IgD-negative memory B cell (primary cell): Measurements from ENCODE around the gene COL9A1. TPM values are rescaled to one million over a fixed set of nuclear protein-coding genes. Genes with fewer than 3 reads are reported as not detected.
"Not testable (repeated sequence)": the region's sequence is repeated elsewhere in the genome, so short reads cannot be mapped to it uniquely, and the experiment has no call there.

Source experiments
- H3K27ac Mint-ChIP-seq, 3 donors: one replicate each; pipeline ENCODE4 v1.8.0; 2020 to 2022; ENCODE audit warnings: mild to moderate bottlenecking in 3 of 3, mixed read lengths in 3 of 3, moderate library complexity in 1 of 3
- H3K27me3 Mint-ChIP-seq: one replicate; pipeline ENCODE4 v1.8.0; 2021; ENCODE audit warnings: mixed read lengths
- H3K36me3 Mint-ChIP-seq: one replicate; pipeline ENCODE4 v1.8.0; 2020; ENCODE audit warnings: mild to moderate bottlenecking, mixed read lengths
- H3K4me1 Mint-ChIP-seq, 3 donors: one replicate each; pipeline ENCODE4 v1.8.0; 2020 to 2022; ENCODE audit warnings: mixed read lengths in 3 of 3, mild to moderate bottlenecking in 1 of 3
- H3K4me3 Mint-ChIP-seq, 4 donors: one replicate each; pipeline ENCODE4 v1.8.0; 2020 to 2022; ENCODE audit warnings: mild to moderate bottlenecking in 4 of 4, mixed read lengths in 4 of 4, moderate library complexity in 3 of 4
- H3K9me3 Mint-ChIP-seq, 3 donors: one replicate each; pipeline ENCODE4 v1.8.0; 2020 to 2021; ENCODE audit warnings: mixed read lengths in 3 of 3, mild to moderate bottlenecking in 1 of 3
- polyA plus RNA-seq: library from polyadenylated mRNA; unstranded; fragments of 300-500 nt; fragmentation: Illumina TruSeq; gene quantifications from one replicate; pipeline ENCODE4 v1.2.3, GENCODE V29; 2021

COL9A1 gene
- polyA plus RNA-seq, result not detected

DNA sequence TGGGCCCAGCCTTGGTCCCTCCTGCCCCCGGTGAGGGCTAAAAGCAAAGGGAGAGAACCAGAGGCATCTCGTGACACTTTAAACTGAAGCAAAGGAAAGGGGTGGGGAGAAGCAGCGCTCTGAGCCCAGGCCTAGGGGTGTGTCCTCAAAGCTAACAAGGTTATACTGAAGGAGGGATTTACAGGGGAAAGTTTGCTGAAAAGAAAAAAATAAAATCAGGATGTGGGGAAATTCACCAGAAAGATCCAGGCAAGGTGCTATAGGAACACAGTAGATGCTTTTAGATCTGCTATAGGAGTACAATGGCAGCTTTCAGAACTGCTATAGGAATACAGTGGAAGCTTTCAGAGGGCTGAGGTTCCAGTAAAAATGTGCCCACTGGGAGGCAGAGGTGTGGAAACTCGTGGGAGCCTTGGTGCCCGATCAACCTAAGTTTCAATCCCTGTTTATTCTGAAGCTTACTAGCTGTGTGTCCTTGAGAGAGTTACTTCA, at the start of gene COL9A1:
TSS of gene COL9A1 (minus strand) at position 51 of the 492 bp plus-strand sequence. CDS start 160 bp downstream, outside the sequence.
- peaks cover 15% of the 10 kb centered on the region for H3K27me3 Mint-ChIP-seq
- H3K4me3 Mint-ChIP-seq, result no peak within 1 kb of the TSS
- H3K9me3 Mint-ChIP-seq, result peaks cover 0 to 1% (median 0%) of the 10 kb centered on the region in 3 donors
- no peaks in the 10 kb centered on the region for H3K4me1 Mint-ChIP-seq
- peaks cover 1% of the 10 kb centered on the region for H3K36me3 Mint-ChIP-seq
- no peak within 1 kb of the TSS for H3K27ac Mint-ChIP-seq

DNA sequence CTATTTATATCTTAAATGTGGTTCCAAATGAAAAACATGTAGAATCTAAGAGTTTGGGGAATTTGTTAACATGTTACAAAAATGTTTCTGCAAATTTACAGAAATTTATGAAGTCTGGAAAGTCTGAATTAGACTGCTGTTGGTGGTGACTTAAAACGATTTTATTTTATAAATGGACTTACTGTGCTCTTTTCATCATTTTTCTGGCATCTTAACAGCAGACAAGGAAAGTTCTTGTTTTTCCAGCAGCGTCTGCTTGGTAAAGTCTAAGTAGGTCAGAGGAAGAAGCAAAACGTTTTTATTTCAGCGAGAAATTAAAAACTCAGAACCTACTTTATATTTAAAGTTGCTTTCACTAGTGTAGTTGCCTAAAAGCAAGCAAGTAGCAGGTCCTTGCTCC, 48.6 kb upstream of the COL9A1 start:
- peaks cover 2% of the 10 kb centered on the region for H3K36me3 Mint-ChIP-seq
- H3K27ac Mint-ChIP-seq, result no peak overlapping the region
- peaks cover 5% of the 10 kb centered on the region for H3K27me3 Mint-ChIP-seq
- no peaks in the 10 kb centered on the region for H3K9me3 Mint-ChIP-seq
- H3K4me3 Mint-ChIP-seq, result no peak overlapping the region
- no peaks in the 10 kb centered on the region for H3K4me1 Mint-ChIP-seq

DNA sequence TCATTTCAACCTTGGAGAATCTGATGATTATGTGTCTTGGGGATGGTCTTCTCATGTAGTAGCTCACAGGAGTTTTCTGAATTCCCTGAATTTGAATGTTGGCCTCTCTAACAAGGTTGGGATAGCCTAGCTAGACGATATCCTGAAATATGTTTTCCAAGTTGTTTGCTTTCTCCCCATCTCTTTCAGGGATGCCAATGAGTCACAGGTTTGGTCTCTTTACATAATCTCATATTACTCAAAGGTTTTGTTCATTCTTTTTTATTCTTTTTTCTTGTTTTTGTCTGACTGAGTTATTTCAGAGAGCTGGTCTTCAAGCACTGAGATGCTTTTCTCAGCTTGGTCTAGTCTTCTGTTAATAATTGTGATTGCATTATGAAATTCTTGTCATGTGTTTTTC, 42.7 kb upstream of the COL9A1 start:
- Mint-ChIP-seq H3K27me3 (peaks cover 14% of the 10 kb centered on the region), H3K4me1 (no peaks in the 10 kb centered on the region)

DNA sequence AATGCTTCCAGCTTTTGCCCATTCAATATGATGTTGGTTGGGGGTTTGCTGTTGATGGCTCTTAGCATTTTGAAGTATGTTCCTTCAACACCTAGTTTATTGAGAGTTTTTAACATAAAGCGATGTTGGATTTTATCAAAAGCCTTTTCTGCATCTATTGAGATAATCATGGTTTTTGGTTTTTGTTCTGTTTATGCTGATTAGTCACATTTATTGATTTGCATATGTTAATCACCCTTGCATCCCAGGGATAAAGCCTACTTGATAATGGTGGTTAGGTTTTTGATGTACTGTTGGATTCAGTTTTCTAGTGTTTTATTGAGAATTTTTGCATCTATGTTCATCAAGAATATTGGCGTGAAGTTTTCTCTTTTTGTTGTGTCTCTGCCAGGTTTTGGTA, 40.4 kb upstream of the COL9A1 start:
- Mint-ChIP-seq H3K27ac (no peak overlapping the region), H3K27me3 (peaks cover 14% of the 10 kb centered on the region), H3K36me3 (peaks cover 4% of the 10 kb centered on the region), H3K4me1 (no peaks in the 10 kb centered on the region), H3K9me3 (peaks cover 2 to 3% (median 2%) of the 10 kb centered on the region in 3 donors), H3K4me3 (no peak overlapping the region)

More for the DNA sequence above, 42.7 kb upstream of the COL9A1 start:
- Mint-ChIP-seq H3K27ac (no peak overlapping the region), H3K4me3 (no peak overlapping the region), H3K36me3 (peaks cover 4% of the 10 kb centered on the region), H3K9me3 (peaks cover 0 to 2% (median under 1%) of the 10 kb centered on the region in 3 donors)

DNA sequence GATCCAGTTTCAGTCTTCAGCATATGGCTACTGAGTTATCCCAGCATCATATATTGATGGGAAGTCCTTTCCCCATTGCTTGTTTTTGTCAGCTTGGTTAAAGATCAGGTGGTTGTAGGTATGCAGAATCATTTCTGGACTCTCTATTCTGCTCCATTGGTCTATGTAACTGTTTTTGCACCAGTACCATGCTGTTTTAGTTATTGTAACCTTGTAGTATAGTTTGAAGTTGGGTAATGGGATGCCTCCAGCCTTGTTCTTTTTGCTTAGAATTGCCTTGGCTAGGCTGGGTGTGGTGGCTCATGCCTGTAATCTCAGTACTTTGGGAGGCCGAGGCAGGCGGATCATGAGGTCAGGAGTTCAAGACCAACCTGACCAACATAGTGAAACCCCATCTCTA, 36.9 kb upstream of the COL9A1 start:
- H3K4me1 Mint-ChIP-seq, H3K27ac Mint-ChIP-seq, H3K27me3 Mint-ChIP-seq, H3K4me3 Mint-ChIP-seq, H3K9me3 Mint-ChIP-seq, H3K36me3 Mint-ChIP-seq: not testable (repeated sequence)

DNA sequence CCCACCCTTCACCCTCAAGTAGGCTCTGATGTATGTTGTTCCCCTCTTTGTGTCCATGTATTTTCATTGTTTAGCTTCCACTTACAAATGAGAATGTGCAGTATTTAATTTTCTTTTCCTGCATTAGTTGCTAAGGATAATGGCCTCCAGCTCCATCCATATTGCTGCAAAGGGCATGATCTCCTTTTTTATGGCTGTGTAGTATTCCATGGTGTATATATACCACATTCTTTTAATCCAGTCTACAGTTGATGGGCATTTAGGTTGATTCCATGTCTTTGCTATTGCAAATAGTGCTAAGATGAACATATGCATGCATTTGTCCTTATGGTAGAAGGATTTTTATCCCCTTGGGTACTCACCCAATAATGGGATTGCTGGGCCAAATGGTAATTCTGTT, 35.9 kb upstream of the COL9A1 start:
- no peaks in the 10 kb centered on the region for H3K36me3 Mint-ChIP-seq
- no peaks in the 10 kb centered on the region for H3K4me1 Mint-ChIP-seq
- peaks cover 3 to 5% (median 4%) of the 10 kb centered on the region in 3 donors for H3K9me3 Mint-ChIP-seq
- peaks cover 9% of the 10 kb centered on the region for H3K27me3 Mint-ChIP-seq
- peak overlapping the region in 1 of 4 donors; percentile 46 for H3K4me3 Mint-ChIP-seq
- no peak overlapping the region for H3K27ac Mint-ChIP-seq

DNA sequence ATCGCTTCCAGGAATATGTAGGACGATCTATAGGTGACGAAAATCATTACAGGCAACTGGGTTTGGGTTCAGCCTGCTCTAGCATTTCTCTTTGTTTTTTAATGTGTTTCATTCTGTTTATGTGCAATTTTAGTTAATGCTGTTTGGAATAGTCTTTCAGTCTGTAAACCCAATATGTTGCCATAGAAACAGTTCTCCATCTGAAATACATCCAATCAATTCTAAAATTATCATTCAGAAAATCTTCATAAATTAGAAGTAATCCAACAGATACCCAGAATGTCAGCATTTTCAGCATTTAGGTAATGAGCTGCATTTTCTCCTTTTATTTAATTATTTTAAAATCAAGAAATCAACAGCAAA, 34.8 kb upstream of the COL9A1 start:
- Mint-ChIP-seq H3K27me3 (peaks cover 7% of the 10 kb centered on the region), H3K4me3 (no peak overlapping the region), H3K36me3 (no peaks in the 10 kb centered on the region), H3K9me3 (peaks cover 3 to 11% (median 6%) of the 10 kb centered on the region in 3 donors), H3K27ac (no peak overlapping the region), H3K4me1 (no peaks in the 10 kb centered on the region)

DNA sequence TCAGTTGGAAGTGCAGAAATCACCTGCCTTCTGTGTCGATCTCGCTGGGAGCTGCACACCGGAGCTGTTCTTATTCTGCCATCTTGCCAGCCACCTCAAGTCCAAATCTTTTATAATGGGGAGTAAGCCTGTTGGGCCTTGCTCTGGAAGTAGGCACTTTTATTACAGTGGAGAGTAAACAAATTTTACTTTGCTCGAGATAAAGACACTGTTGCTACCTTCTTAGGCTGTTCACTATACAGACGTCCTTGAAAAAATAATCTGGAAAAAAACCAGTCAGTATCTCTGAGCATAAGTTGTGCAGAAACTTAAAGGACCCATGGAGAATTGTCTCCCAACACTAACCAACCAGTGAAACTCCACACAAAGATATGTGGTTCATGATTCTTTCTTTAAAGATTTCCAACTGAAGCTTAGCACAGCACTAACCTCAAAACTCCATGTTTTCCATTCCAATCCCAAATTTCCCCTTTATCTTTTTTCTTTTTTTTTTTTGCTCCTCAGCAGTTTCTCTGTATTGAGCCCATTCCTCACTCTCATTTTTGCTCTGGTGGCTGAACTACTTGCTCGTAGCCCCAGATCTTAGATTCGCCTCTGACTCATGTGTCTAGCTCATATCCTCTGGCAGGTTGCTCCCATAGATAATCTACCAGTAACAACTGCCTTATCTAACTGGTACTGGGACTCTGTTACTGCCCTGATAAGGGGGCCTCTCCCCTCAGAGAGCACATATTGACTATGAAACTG, 34.3 kb upstream of the COL9A1 start:
- Mint-ChIP-seq H3K4me1 (no peaks in the 10 kb centered on the region), H3K27me3 (peaks cover 7% of the 10 kb centered on the region), H3K9me3 (peaks cover 5 to 15% (median 6%) of the 10 kb centered on the region in 3 donors), H3K27ac (no peak overlapping the region), H3K4me3 (no peak overlapping the region), H3K36me3 (no peaks in the 10 kb centered on the region)

DNA sequence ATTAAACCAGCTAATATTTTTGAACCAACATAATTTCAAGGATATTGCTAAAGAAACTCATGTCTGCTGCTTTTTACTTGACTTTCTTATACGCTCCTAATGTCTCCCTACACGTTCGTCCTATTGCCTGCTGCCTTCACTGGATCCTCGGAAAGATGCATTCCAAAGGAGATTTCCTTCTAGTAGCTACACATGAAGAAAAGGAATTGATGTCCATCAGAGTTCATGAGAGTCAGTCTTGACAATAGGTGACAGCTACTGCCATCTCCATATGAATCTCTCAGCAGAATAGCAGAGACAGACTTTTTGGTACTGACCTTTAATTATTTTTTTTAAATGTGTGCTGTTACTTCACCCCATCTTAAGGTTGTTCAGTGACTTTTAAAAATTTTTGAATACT, 24.2 kb upstream of the COL9A1 start:
- H3K4me1 Mint-ChIP-seq, result no peaks in the 10 kb centered on the region
- no peaks in the 10 kb centered on the region for H3K36me3 Mint-ChIP-seq
- no peak overlapping the region for H3K27ac Mint-ChIP-seq

DNA sequence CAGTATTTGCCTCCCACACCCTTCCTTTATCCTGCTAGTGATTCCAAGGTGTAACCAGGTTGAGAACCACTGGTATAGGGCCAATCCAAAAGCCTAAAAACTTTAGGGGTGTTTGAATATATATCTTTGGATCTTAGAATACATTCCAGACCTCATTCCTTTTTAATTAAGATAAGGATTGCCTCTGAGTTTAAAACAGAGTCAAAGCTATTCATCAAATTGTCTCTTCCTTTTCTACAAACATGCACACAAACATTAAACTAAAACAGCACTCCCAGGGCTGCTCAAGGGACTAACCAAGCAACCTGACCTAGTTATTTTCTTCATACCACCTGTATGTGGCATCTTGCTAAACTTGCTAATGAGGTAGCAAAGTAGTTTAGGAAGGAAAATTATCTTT, 22.1 kb upstream of the COL9A1 start:
- no peaks in the 10 kb centered on the region for H3K4me1 Mint-ChIP-seq
- H3K36me3 Mint-ChIP-seq, result no peaks in the 10 kb centered on the region
- no peak overlapping the region for H3K4me3 Mint-ChIP-seq
- H3K27me3 Mint-ChIP-seq, result no peaks in the 10 kb centered on the region
- no peaks in the 10 kb centered on the region for H3K9me3 Mint-ChIP-seq
- H3K27ac Mint-ChIP-seq, result peak overlapping the region in 1 of 3 donors; percentile 50

More for the DNA sequence above, 24.2 kb upstream of the COL9A1 start:
- H3K9me3 Mint-ChIP-seq, result peaks cover 0 to 2% (median 2%) of the 10 kb centered on the region in 3 donors
- no peak overlapping the region for H3K4me3 Mint-ChIP-seq
- H3K27me3 Mint-ChIP-seq, result peaks cover 3% of the 10 kb centered on the region

DNA sequence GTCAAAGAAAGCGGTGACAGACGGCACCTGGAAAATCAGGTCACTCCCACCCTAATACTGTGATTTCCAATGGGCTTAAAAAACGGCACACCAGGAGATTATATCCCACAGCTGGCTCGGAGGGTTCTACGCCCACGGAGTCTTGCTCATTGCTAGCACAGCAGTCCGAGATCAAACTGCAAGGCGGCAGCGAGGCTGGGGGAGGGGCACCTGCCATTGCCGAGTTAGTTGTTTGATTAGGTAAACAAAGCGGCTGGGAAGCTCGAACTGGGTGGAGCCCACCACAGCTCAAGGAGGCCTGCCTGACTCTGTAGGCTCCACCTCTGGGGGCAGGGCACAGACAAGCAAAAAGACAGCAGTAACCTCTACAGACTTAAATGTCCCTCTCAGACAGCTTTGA, 14.9 kb upstream of the COL9A1 start:
- not testable (repeated sequence) for H3K27ac Mint-ChIP-seq, H3K36me3 Mint-ChIP-seq, H3K9me3 Mint-ChIP-seq, H3K4me1 Mint-ChIP-seq, H3K27me3 Mint-ChIP-seq, H3K4me3 Mint-ChIP-seq

DNA sequence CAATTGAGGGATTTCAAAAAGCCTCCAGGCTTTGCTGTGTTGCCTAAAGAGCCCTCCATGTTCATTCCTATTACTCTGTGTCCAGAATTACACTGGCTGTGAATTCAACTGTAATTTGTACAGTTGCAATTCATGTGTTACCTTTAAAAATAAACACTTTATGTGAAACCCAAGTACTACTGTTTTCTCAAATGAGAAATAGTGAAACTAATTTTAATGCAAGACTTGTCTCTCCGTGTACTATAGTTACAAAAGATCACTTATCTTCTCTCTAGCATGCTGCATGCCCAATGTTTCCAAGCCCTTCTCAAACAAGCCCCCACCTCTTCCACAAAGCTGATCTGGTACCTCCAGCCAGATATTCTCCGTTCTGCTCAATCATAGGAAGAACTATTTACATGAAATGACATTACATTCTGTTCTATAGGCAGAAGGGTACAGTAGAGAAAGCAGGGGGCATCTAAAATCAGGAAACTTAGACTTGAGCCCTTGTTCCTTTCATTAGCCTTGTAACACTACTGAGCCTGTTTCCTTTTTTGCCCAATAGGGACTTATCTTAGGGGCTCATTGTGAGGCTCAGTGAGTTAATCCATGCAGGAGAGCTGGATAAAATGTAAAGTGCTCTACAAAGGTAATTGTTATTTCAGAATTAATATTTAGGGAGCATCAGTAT, 12.3 kb upstream of the COL9A1 start:
- Mint-ChIP-seq H3K9me3 (peaks cover 0 to 2% (median 0%) of the 10 kb centered on the region in 3 donors), H3K27me3 (peaks cover 2% of the 10 kb centered on the region), H3K4me3 (no peak overlapping the region), H3K4me1 (peaks cover 0 to 2% (median 0%) of the 10 kb centered on the region in 3 donors), H3K36me3 (no peaks in the 10 kb centered on the region), H3K27ac (no peak overlapping the region)

DNA sequence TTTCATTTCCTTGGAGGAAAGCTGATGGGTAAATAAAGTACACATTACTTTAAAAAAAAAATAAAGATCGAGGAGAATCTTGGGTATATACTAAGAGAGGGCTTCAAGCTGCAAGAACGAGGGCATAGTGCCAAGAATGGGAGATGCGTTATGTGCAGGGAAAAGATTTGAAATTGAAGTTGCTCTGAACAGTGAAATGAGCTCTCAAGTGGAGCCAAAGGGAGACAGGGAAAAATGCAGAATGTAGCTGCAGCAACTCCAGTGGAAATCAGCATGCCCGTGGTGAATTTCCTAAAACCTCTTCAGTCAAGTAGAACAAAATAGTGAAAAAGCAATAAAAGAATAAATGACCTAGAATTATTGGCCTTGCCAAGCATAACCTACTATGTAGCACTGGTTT, 11.4 kb upstream of the COL9A1 start:
- Mint-ChIP-seq H3K36me3 (no peaks in the 10 kb centered on the region), H3K27me3 (peaks cover 2% of the 10 kb centered on the region), H3K9me3 (no peaks in the 10 kb centered on the region), H3K4me3 (no peak overlapping the region), H3K27ac (no peak overlapping the region), H3K4me1 (peaks cover 0 to 2% (median 0%) of the 10 kb centered on the region in 3 donors)

DNA sequence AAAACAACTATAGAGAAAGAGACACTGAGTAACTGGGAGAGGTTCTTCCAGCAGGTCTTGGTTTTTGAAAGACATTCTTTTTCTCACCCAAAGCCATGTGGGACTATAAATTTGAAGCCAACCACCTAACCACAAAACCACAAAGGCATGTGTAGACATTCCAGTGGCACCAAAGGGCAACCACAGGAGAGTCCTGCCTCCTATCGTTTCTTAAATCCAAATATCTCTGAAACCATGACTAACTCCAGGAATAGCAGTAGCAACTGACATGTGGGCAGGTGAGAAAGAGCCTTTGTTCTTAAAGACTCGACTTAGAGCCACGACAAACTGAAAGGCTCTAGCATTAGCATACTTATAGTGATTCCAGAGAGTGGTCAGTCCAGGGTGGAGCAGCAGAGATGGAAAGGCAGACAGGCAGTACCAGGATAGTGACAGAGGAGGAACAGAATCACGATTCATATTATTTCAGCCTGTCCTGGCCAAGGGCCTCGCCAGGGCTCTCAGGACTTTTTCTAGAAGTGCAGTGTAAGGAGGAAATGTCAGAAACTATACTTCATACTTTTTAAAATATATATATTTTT, 9.4 kb upstream of the COL9A1 start:
- H3K4me1 Mint-ChIP-seq, result peaks cover 0 to 2% (median 0%) of the 10 kb centered on the region in 3 donors
- no peak overlapping the region for H3K4me3 Mint-ChIP-seq
- H3K27me3 Mint-ChIP-seq, result no peaks in the 10 kb centered on the region
- H3K36me3 Mint-ChIP-seq, result no peaks in the 10 kb centered on the region
- H3K27ac Mint-ChIP-seq, result no peak overlapping the region
- no peaks in the 10 kb centered on the region for H3K9me3 Mint-ChIP-seq

DNA sequence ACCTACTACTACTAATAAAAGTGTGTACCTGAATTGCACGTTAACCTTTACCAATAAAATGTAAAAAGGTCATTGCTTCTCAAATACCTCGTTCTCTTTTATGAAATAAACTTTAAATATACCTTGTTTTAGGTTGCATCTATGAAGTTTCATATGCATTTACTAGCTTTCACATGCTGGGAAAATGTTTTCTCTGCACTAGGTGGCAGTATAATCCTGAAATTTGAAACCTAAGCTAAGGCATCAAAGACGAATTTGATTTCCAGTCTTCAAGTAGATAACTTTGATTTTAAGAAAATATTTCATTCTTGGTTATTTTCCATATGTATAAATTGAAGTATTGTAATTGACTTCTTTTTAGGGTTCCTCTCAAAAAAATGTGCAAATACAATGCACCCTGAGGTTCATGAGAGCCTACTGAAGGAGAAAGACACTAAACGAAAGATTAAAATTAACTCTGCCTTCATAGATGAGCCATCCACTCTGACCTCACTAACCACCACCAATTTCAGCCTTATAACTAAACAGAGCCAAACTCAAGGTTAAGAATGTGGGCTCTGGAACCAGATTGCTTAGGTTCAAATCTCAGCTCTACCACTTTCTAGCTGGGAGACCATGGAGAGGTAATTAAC, 7.3 kb upstream of the COL9A1 start:
- H3K36me3 Mint-ChIP-seq, result no peaks in the 10 kb centered on the region
- peaks cover 0 to under 1% (median 0%) of the 10 kb centered on the region in 3 donors for H3K4me1 Mint-ChIP-seq
- no peaks in the 10 kb centered on the region for H3K9me3 Mint-ChIP-seq
- H3K27me3 Mint-ChIP-seq, result peaks cover 4% of the 10 kb centered on the region
- H3K4me3 Mint-ChIP-seq, result no peak overlapping the region
- H3K27ac Mint-ChIP-seq, result no peak overlapping the region
